OCI-LY1 (cell line): ENCODE results near the gene MC1R.

Experiments used
- CTCF ChIP-seq: fragments of 200-600 bp; sonication (generic), shearing (Covaris generic); IDR thresholded peaks from 2 replicates; pipeline ENCODE4 v1.5.1; 2017; ENCODE audit warnings: mild to moderate bottlenecking, antibody characterized with exemption, low read length, moderate library complexity, mixed read lengths
- EZH2 ChIP-seq: fragments of 200-600 bp; sonication (generic), shearing (Covaris generic); IDR thresholded peaks from 2 replicates; pipeline ENCODE4 v1.8.0; 2017; ENCODE audit warnings: borderline replicate concordance, mixed run types, mild to moderate bottlenecking, antibody characterized with exemption, low read length, moderate library complexity, mixed read lengths

GRCh38 chr16:89951509-89951908 is 32.8 kb downstream of the MC1R start:
- TF ChIP-seq CTCF (no peak), EZH2 (no peak)
